Ishikawa (cell line): Measurements from ENCODE around the gene DLX6.

Source experiments
- CEBPB ChIP-seq: IDR thresholded peaks from 2 replicates; pipeline ENCODE4 v1.6.1; 2012
- CREB1 ChIP-seq: IDR thresholded peaks from 2 replicates; pipeline ENCODE4 v1.6.1; 2012; ENCODE audit warnings: low read depth
- EGR1 ChIP-seq: IDR thresholded peaks from 2 replicates; pipeline ENCODE4 v1.6.1; 2012
- EP300 ChIP-seq: IDR thresholded peaks from 2 replicates; pipeline ENCODE4 v1.6.1; 2012; ENCODE audit warnings: borderline replicate concordance
- FOXM1 ChIP-seq: IDR thresholded peaks from 2 replicates; pipeline ENCODE4 v1.6.1; 2012; ENCODE audit warnings: low read depth, borderline replicate concordance
- MAX ChIP-seq: IDR thresholded peaks from 2 replicates; pipeline ENCODE4 v1.6.1; 2012
- NFIC ChIP-seq: IDR thresholded peaks from 2 replicates; pipeline ENCODE4 v1.6.1; 2012
- RAD21 ChIP-seq: IDR thresholded peaks from 2 replicates; pipeline ENCODE4 v1.6.1; 2012; ENCODE audit warnings: low read depth
- TAF1 ChIP-seq: IDR thresholded peaks from 2 replicates; pipeline ENCODE4 v1.6.1; 2012; ENCODE audit warnings: low read depth, mild to moderate bottlenecking
- TCF12 ChIP-seq: IDR thresholded peaks from 2 replicates; pipeline ENCODE4 v1.6.1; 2012; ENCODE audit warnings: low read depth
- TEAD4 ChIP-seq: IDR thresholded peaks from 2 replicates; pipeline ENCODE4 v1.6.1; 2012
- USF1 ChIP-seq: IDR thresholded peaks from 2 replicates; pipeline ENCODE4 v1.6.1; 2012
- YY1 ChIP-seq: IDR thresholded peaks from 2 replicates; pipeline ENCODE4 v1.6.1; 2012; ENCODE audit warnings: low read depth
- ZBTB7A ChIP-seq: IDR thresholded peaks from 2 replicates; pipeline ENCODE4 v1.6.1; 2012; ENCODE audit warnings: low read depth
- TF ChIP-seq, protein P1 (sequence below): IDR thresholded peaks from 2 replicates; pipeline ENCODE4 v1.6.1; 2012; ENCODE audit warnings: low read depth, mild to moderate bottlenecking

The DLX6 gene

GRCh38 chr7:96998333-96998732 lies 7.0 kb upstream of the DLX6 start:
- TF ChIP-seq MAX (no peak), USF1 (no peak), FOXM1 (no peak), CEBPB (no peak), TAF1 (no peak), YY1 (no peak), ZBTB7A (no peak), NFIC (no peak), TCF12 (no peak), EP300 (no peak), EGR1 (no peak), CREB1 (no peak), TEAD4 (no peak)

GRCh38 chr7:96998744-96999143 lies 6.6 kb upstream of the DLX6 start:
- TF ChIP-seq FOXM1 (no peak), NFIC (no peak)

DNA sequence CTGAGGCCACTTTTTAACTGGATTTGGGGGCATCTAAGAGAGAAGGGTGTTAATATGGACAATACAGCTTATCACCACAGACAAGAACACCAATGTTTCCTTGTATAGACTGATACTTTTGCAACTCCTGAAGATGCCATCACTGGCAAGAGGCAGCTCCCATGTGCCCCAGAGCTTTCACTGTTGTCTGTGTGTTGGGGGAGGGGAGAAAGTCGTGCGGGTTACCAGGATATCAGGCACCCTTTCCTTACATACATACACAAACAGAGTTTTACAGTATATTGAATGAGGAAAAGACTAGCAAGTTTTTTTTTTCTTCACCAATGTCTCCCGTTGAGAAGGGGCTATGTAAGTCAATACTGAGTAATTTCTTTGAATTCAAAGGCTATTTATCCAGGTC lies 4.1 kb upstream of the DLX6 start:
- TF ChIP-seq NFIC: no peak
- no peak for TF ChIP-seq EP300
- TF ChIP-seq EGR1: no peak
- TF ChIP-seq MAX: no peak
- TF ChIP-seq RAD21: no peak
- no peak for TF ChIP-seq CEBPB
- no peak for TF ChIP-seq YY1
- no peak for TF ChIP-seq TCF12
- TF ChIP-seq USF1: no peak
- TF ChIP-seq TAF1: no peak
- TF ChIP-seq, protein P1, sequence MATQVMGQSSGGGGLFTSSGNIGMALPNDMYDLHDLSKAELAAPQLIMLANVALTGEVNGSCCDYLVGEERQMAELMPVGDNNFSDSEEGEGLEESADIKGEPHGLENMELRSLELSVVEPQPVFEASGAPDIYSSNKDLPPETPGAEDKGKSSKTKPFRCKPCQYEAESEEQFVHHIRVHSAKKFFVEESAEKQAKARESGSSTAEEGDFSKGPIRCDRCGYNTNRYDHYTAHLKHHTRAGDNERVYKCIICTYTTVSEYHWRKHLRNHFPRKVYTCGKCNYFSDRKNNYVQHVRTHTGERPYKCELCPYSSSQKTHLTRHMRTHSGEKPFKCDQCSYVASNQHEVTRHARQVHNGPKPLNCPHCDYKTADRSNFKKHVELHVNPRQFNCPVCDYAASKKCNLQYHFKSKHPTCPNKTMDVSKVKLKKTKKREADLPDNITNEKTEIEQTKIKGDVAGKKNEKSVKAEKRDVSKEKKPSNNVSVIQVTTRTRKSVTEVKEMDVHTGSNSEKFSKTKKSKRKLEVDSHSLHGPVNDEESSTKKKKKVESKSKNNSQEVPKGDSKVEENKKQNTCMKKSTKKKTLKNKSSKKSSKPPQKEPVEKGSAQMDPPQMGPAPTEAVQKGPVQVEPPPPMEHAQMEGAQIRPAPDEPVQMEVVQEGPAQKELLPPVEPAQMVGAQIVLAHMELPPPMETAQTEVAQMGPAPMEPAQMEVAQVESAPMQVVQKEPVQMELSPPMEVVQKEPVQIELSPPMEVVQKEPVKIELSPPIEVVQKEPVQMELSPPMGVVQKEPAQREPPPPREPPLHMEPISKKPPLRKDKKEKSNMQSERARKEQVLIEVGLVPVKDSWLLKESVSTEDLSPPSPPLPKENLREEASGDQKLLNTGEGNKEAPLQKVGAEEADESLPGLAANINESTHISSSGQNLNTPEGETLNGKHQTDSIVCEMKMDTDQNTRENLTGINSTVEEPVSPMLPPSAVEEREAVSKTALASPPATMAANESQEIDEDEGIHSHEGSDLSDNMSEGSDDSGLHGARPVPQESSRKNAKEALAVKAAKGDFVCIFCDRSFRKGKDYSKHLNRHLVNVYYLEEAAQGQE: no peak
- no peak for TF ChIP-seq TEAD4

DNA sequence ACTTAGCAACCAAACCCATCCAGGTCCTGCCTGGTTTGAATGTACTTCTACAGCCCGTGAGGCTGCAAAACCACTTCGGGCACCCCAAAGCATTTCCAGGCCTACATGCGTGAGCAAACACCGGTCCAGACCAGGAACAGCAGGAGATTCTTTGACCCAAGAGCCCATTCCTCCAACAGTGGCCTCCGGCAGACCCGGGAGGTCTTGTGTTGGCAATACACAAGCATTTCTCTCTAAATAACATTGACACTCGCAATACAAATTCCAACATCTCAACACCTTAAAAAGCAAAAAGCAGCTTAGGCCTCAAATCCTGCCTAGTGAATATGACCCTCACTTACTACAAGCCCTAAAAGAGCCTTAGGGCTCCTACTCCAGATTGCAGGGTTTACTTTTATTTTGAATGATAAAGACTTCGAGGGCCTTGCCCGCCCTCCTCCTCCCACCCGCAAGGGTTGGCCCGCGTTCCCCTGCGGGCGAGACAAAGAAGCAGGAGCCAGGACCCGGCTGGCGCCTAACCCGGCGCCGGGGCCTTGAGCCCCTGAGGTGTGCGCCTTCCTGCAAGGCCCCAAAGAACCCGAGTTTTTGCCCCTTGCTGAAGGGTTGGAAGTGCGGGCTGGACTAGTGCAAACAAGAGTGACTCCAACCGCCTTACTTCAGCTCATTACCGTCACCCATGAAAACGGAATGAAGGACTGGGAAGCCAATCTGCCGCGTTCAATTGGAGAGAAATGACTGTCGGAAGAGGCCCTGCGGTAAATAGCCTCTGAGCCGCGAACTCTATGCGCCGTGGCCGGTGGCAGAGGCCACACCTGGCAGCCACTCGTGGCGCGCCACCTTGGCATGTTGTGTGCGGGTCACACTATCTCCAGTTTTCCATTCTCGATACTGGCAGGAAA lies 3.4 kb upstream of the DLX6 start:
- TF ChIP-seq USF1: no peak
- no peak for TF ChIP-seq CEBPB
- TF ChIP-seq EP300: no peak
- TF ChIP-seq YY1: no peak
- no peak for TF ChIP-seq FOXM1
- no peak for TF ChIP-seq CREB1
- TF ChIP-seq RAD21: no peak
- no peak for TF ChIP-seq TAF1
- TF ChIP-seq TCF12: no peak
- no peak for TF ChIP-seq TEAD4
- no peak for TF ChIP-seq MAX
- TF ChIP-seq ZBTB7A: no peak
- TF ChIP-seq, protein P1: no peak
- no peak for TF ChIP-seq EGR1
- no peak for TF ChIP-seq NFIC

- no peak for TF ChIP-seq TCF12
- TF ChIP-seq, protein P1: no peak
- no peak for TF ChIP-seq CEBPB
- TF ChIP-seq EGR1: no peak
- no peak for TF ChIP-seq ZBTB7A
- no peak for TF ChIP-seq FOXM1
- no peak for TF ChIP-seq USF1
- no peak for TF ChIP-seq NFIC
- no peak for TF ChIP-seq RAD21
- TF ChIP-seq MAX: no peak
- no peak for TF ChIP-seq TEAD4
- no peak for TF ChIP-seq YY1
Measured at GRCh38 chr7:97002555-97003261, 2.6 kb upstream of the DLX6 start.
